AG09319 (cell line): Measurements from ENCODE around the gene GLRX.

Experiments
- DNase-seq: peaks from one replicate; pipeline ENCODE4 v3.0.0-alpha.2; 2010; ENCODE audit warnings: low read depth; ENCODE audit errors: extremely low read depth
- CTCF ChIP-seq: IDR thresholded peaks from 2 replicates; pipeline ENCODE4 v1.5.1; 2011; ENCODE audit warnings: low read depth, mild to moderate bottlenecking, inconsistent platforms, low read length, moderate library complexity

The GLRX gene

GRCh38 chr5:95784514-95785302, 37.8 kb downstream of the GLRX start:
- TF ChIP-seq CTCF: no peak
- DNase-seq: no peak

GRCh38 chr5:95783661-95784060, 38.9 kb downstream of the GLRX start:
- no peak for DNase-seq
- TF ChIP-seq CTCF: no peak

- no peak for DNase-seq
- no peak for TF ChIP-seq CTCF
Observed at GRCh38 chr5:95782181-95782580, 40.3 kb downstream of the GLRX start.

- peak; percentile 91 for TF ChIP-seq CTCF
- peak; percentile 79 for DNase-seq
Observed at GRCh38 chr5:95781101-95781583, 41.4 kb downstream of the GLRX start.

GRCh38 chr5:95780597-95780996, 41.9 kb downstream of the GLRX start:
- no peak for TF ChIP-seq CTCF
- DNase-seq: no peak

GRCh38 chr5:95779611-95780010, 42.9 kb downstream of the GLRX start:
- no peak for DNase-seq
- no peak for TF ChIP-seq CTCF

- TF ChIP-seq CTCF: no peak
- no peak for DNase-seq
Observed at GRCh38 chr5:95778713-95779436, 43.7 kb downstream of the GLRX start.
